Heart left ventricle (tissue), 16 donors: Measurements from ENCODE around the gene RAB36. TPM values are rescaled to one million over a fixed set of nuclear protein-coding genes. Genes with fewer than 3 reads are reported as not detected.

Experiments
- ATAC-seq, 4 donors: fragments of 200-7000 bp; cut with Tn5 transposase; one replicate each; pipeline ENCODE4 v1.9.1; 2020 to 2022; ENCODE audit warnings: moderate library complexity in 4 of 4, mild to moderate bottlenecking in 3 of 4, moderate number of reproducible peaks in 1 of 4
- DNase-seq, 5 donors: peaks; one replicate each; pipeline ENCODE4 v3.0.0-alpha.2; 2020
- H3K27ac ChIP-seq, 12 donors: fragments of 200-600 bp; sonication (generic) in 4 of 12; one replicate each; pipeline versions ENCODE4 v1.5.0 to v1.8.0; 2016 to 2022; ENCODE audit warnings: mild to moderate bottlenecking in 2 of 12
- H3K27me3 ChIP-seq, 9 donors: fragments of 200-600 bp; sonication (generic) in 2 of 9; one replicate each; pipeline versions ENCODE4 v1.5.1 to v1.8.0; 2016 to 2022; ENCODE audit warnings: mild to moderate bottlenecking in 3 of 9
- H3K36me3 ChIP-seq, 9 donors: fragments of 200-600 bp; sonication (generic) in 2 of 9; one replicate each; pipeline versions ENCODE4 v1.5.0 to v1.8.0; 2018 to 2022; ENCODE audit warnings: mild to moderate bottlenecking in 2 of 9
- H3K4me1 ChIP-seq, 12 donors: fragments of 200-600 bp; sonication (generic) in 4 of 12; one replicate each; pipeline versions ENCODE4 v1.5.0 to v1.8.0; 2016 to 2022; ENCODE audit warnings: mild to moderate bottlenecking in 3 of 12
- H3K4me3 ChIP-seq, 12 donors: fragments of 200-600 bp; sonication (generic) in 4 of 12; one replicate each; pipeline versions ENCODE4 v1.5.0 to v1.8.0; 2017 to 2022; ENCODE audit warnings: mild to moderate bottlenecking in 9 of 12, moderate library complexity in 4 of 12
- H3K9me3 ChIP-seq, 12 donors: fragments of 200-600 bp; sonication (generic) in 4 of 12; one replicate each; pipeline versions ENCODE4 v1.5.0 to v1.8.0; 2016 to 2022; ENCODE audit warnings: mild to moderate bottlenecking in 1 of 12
- CTCF ChIP-seq, 12 donors: fragments of 200-600 bp; sonication (generic) in 4 of 12; IDR thresholded peaks; one replicate each; pipeline versions ENCODE4 v1.5.0 to v1.8.0; 2018 to 2022; ENCODE audit warnings: antibody characterized with exemption in 12 of 12, mild to moderate bottlenecking in 5 of 12
- POLR2A ChIP-seq, 2 donors: fragments of 450-650 bp; IDR thresholded peaks; one replicate each; pipeline ENCODE4 v1.6.1; 2017; ENCODE audit warnings: antibody characterized with exemption in 2 of 2, mild to moderate bottlenecking in 2 of 2, moderate library complexity in 2 of 2
- WGBS, 4 donors: extraction: QIAGEN DNeasy Blood & Tissue Kit in 2 of 4; methylation state at CpG; one replicate each; pipeline versions ENCODE4 v1.1.5 to v1.1.7; 2013 to 2018; 5-methylcytosine and 5-hydroxymethylcytosine counted together
- intact Hi-C, 10 donors: fragments of 100-400 bp; cut with DNase I; formaldehyde crosslinking; loops; one replicate each; pipeline versions ENCODE4 v1.11.1 to v1.14.2; 2022
- polyA plus RNA-seq, 2 donors: library from polyadenylated mRNA; stranded (reverse); fragments of 200-250 nt; gene quantifications; one replicate each; pipeline ENCODE4 v1.2.3, GENCODE V29; 2013
- total RNA-seq, 9 donors: library from RNA; depleted of rRNA in 2 of 9; stranded (reverse); fragments of >200 nt in 2 of 9; fragmentation: NEBNext Ultra II Directional in 3 of 9; extraction: Animal tissue kit (Norgen Biotek cat#: 25700) in 3 of 9; gene quantifications; one replicate each; pipeline versions ENCODE4 v1.1.0 to v1.2.4, GENCODE V29; 2016 to 2023
- donor health status: ischemic (EF 13 %, LVEDD 7.1; RV severe dilation, severe dysfunction).
- donor health status: healthy with polysubstance abuse.
- donor health status: DM: no; HTN: yes; CAD: no.
- donor health status: DM: no; HTN: no; CAD: no.
- donor health status: ischemic (EF 25% LVEDD 6.9; RV normal size, moderate dysfunction).
- donor health status: ischemic (EF 25% LVEDD 5.7; RV mildly dilated, moderate dysfunction).
- donor health status: healthy.
- donor health status: DM: yes; HTN: yes; CAD: no.
- donor health status: ischemic (EF 35%, LVEDD 5.7; RV mildly dilated, moderate dysfunction).
- donor health status: nonischemic (EF 11% LVEDD 7.7; RV severe dilation, severe dysfunction).
- donor health status: DM: yes; HTN: yes; CAD: no.
- donor health status: PGD.
- donor health status: ischemic (EF 29% LVEDD 5.4; RV normal size, mild dysfunction).
- donor health status: nonischemic (EF 23%, LVEDD 6.1; RV moderate dilation, normal function).

The RAB36 gene
- total and polyA plus RNA-seq, 11 donors: 0.11 to 3.2 (median 0.54) TPM

GRCh38 chr22:23142546-23143105 lies 2.7 kb upstream of the RAB36 start:
- peak overlapping the region in 1 of 12 donors; percentile 70 for H3K27ac ChIP-seq
- ATAC-seq: no peak
- H3K9me3 ChIP-seq: no peaks in the 10 kb centered on the region
- peak overlapping the region in 7 of 12 donors; percentile 31 to 50 (median 37) for H3K4me3 ChIP-seq
- H3K27me3 ChIP-seq: peaks cover 0 to 13% (median 0%) of the 10 kb centered on the region in 9 donors
- TF ChIP-seq CTCF (IDR thresholded peaks at IDR 0.05) (no peak), POLR2A (IDR thresholded peaks at IDR 0.05) (no peak)
- no peaks in the 10 kb centered on the region for H3K36me3 ChIP-seq
- peaks cover 0 to 50% (median 26%) of the 10 kb centered on the region in 12 donors for H3K4me1 ChIP-seq
- WGBS, 4 donors: 80 to 89% (median 87%) methylated on average over 8 to 9 of the region's 9 CpGs
- peak in 1 of 5 donors; percentile 17 for DNase-seq
- intact Hi-C loops: no loop called here

- no peaks in the 10 kb centered on the region for H3K36me3 ChIP-seq
- TF ChIP-seq POLR2A (IDR thresholded peaks at IDR 0.05) (no peak), CTCF (IDR thresholded peaks at IDR 0.05) (no peak)
- WGBS, 4 donors: 94 to 100% (median 99%) methylated on average over 1 of the region's 1 CpG
- no peak for DNase-seq
- H3K27me3 ChIP-seq: peaks cover 0 to 13% (median 0%) of the 10 kb centered on the region in 9 donors
- no peak overlapping the region for H3K4me3 ChIP-seq
- intact Hi-C loops: no loop called here
- ATAC-seq: no peak
- no peak overlapping the region for H3K27ac ChIP-seq
- H3K9me3 ChIP-seq: no peaks in the 10 kb centered on the region
- H3K4me1 ChIP-seq: peaks cover 0 to 45% (median 25%) of the 10 kb centered on the region in 12 donors
These were observed 2.2 kb upstream of the RAB36 start for GRCh38 chr22:23143119-23143518.

GRCh38 chr22:23144432-23144831 lies 845 bp upstream of the RAB36 start:
- no peaks in the 10 kb centered on the region for H3K9me3 ChIP-seq
- H3K36me3 ChIP-seq: no peaks in the 10 kb centered on the region
- intact Hi-C loops: no loop called here
- H3K4me1 ChIP-seq: peaks cover 0 to 39% (median 23%) of the 10 kb centered on the region in 12 donors
- 93 to 98% (median 95%) methylated on average over 4 of the region's 4 CpGs for WGBS, 4 donors
- peak in 1 of 5 donors; percentile 12 for DNase-seq
- H3K27ac ChIP-seq: peak overlapping the region in 1 of 12 donors; percentile 81
- no peak for ATAC-seq
- H3K4me3 ChIP-seq: peak overlapping the region in 4 of 12 donors; percentile 41 to 62 (median 56)
- TF ChIP-seq CTCF (IDR thresholded peaks at IDR 0.05) (no peak), POLR2A (IDR thresholded peaks at IDR 0.05) (no peak)
- H3K27me3 ChIP-seq: peaks cover 0 to 13% (median 0%) of the 10 kb centered on the region in 9 donors

- no peaks in the 10 kb centered on the region for H3K36me3 ChIP-seq
- peaks cover 0 to 39% (median 24%) of the 10 kb centered on the region in 12 donors for H3K4me1 ChIP-seq
- 80 to 87% (median 82%) methylated on average over 2 of the region's 2 CpGs for WGBS, 4 donors
- peak overlapping the region in 9 of 12 donors; percentile 38 to 81 (median 61) for H3K27ac ChIP-seq
- ATAC-seq (no peak), DNase-seq (no peak)
- H3K27me3 ChIP-seq: peaks cover 0 to 13% (median 0%) of the 10 kb centered on the region in 9 donors
- peak overlapping the region in 11 of 12 donors; percentile 14 to 62 (median 50) for H3K4me3 ChIP-seq
- intact Hi-C loops: no loop called here
- H3K9me3 ChIP-seq: no peaks in the 10 kb centered on the region
- TF ChIP-seq POLR2A (IDR thresholded peaks at IDR 0.05) (no peak), CTCF (IDR thresholded peaks at IDR 0.05) (no peak)
These were observed 697 bp downstream of the RAB36 start for GRCh38 chr22:23145878-23146470.
